ENCODE data around the gene GPR52.
A peak's percentile ranks its signal among the peaks of the same experiment; 100 is the strongest.

Gene GPR52

GRCh38 chr1:174413632-174414031, 34.1 kb upstream of the GPR52 start:
- TF ChIP-seq POU2F2 (IDR thresholded peaks at IDR 0.05; ENCODE audit: low read depth, low read length) (no peak), POLR2A (IDR thresholded peaks at IDR 0.05; ENCODE audit: low read depth, low read length) (no peak), SPI1 (IDR thresholded peaks at IDR 0.05; ENCODE audit: low read depth, low read length) (no peak), POLR2AphosphoS5 (IDR thresholded peaks at IDR 0.05; ENCODE audit: low read depth, low read length) (no peak), PAX5 (IDR thresholded peaks at IDR 0.05; ENCODE audit: insufficient read depth, low read length, severe bottlenecking) (no peak), TAF1 (IDR thresholded peaks at IDR 0.05; ENCODE audit: low read depth, low read length) (no peak)
- no peak for DNase-seq (ENCODE audit: insufficient read length, low spot score)
- no peak for FAIRE-seq

DNA sequence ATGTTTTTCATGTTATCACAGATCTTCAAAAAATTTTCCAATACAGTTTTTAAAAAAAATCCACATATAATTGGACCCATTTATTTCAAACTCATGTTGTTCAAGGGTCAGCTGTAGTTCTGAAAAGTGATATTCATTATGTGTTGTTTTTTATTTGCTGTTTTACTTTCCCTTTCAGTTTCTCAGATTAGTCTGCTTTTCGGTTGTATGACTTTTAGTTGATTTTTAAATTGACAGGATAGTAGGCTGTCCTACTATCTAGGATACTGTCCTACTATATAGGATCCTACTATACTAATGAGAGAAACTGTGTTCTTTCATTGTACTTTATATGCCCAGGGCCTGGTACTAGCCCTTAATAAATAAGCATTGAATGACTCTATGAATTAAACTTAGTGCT, 33.6 kb upstream of the GPR52 start:
- no peak for TF ChIP-seq POLR2A (IDR thresholded peaks at IDR 0.05; ENCODE audit: low read depth, low read length)
- no peak for TF ChIP-seq SPI1 (IDR thresholded peaks at IDR 0.05; ENCODE audit: low read depth, low read length)
- no peak for TF ChIP-seq PAX5 (IDR thresholded peaks at IDR 0.05; ENCODE audit: insufficient read depth, low read length, severe bottlenecking)
- no peak for TF ChIP-seq POU2F2 (IDR thresholded peaks at IDR 0.05; ENCODE audit: low read depth, low read length)
- no peak for TF ChIP-seq TAF1 (IDR thresholded peaks at IDR 0.05; ENCODE audit: low read depth, low read length)
- no peak for TF ChIP-seq POLR2AphosphoS5 (IDR thresholded peaks at IDR 0.05; ENCODE audit: low read depth, low read length)
- DNase-seq (ENCODE audit: insufficient read length, low spot score) = no peak
- FAIRE-seq = no peak

DNA sequence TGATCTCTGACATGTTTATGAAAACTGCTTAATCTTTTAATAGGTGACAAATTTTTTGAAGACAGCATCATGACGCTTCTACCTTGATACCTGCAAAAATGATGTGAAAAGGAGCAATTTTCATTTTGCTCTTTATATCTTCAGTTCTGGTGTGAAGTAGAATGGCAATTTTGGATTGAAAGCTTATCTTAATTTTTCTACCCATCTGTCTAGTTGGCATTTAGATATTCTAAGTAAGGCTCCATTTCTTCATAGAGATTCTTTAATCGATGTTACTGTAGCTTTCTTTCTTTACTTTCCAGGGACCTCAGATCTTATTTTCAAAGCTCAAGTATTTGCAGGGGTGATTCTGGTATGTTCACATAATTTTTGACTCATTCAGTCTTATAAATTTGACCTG, 32.3 kb upstream of the GPR52 start:
- FAIRE-seq = no peak
- TF ChIP-seq TAF1 (IDR thresholded peaks at IDR 0.05; ENCODE audit: low read depth, low read length) = no peak
- no peak for TF ChIP-seq POLR2AphosphoS5 (IDR thresholded peaks at IDR 0.05; ENCODE audit: low read depth, low read length)
- TF ChIP-seq POLR2A (IDR thresholded peaks at IDR 0.05; ENCODE audit: low read depth, low read length) = no peak
- no peak for TF ChIP-seq PAX5 (IDR thresholded peaks at IDR 0.05; ENCODE audit: insufficient read depth, low read length, severe bottlenecking)
- no peak for TF ChIP-seq SPI1 (IDR thresholded peaks at IDR 0.05; ENCODE audit: low read depth, low read length)
- no peak for TF ChIP-seq POU2F2 (IDR thresholded peaks at IDR 0.05; ENCODE audit: low read depth, low read length)
- DNase-seq (ENCODE audit: insufficient read length, low spot score) = no peak

DNA sequence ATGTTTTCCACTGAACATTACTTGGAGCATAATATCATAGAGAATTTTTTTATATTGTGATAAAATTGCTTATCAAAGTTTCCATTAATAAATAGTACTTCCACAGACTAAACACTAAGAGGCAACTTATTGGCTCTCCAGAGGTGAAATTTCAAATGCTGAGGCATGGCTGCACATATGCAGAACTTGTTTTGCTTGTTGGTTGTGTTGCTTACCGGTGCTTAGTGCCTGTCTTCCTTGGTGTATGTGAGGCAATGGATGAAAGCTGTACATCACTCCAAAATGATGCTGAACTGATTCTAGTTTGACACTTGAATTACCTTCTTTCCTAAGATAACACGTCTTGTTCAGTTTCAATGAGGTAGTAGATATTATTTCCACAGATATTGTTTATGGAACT, 29.8 kb upstream of the GPR52 start:
- peak; percentile 28 for FAIRE-seq
- TF ChIP-seq SPI1 (IDR thresholded peaks at IDR 0.05; ENCODE audit: low read depth, low read length) (no peak), POU2F2 (IDR thresholded peaks at IDR 0.05; ENCODE audit: low read depth, low read length) (no peak)
- no peak for DNase-seq (ENCODE audit: insufficient read length, low spot score)

DNA sequence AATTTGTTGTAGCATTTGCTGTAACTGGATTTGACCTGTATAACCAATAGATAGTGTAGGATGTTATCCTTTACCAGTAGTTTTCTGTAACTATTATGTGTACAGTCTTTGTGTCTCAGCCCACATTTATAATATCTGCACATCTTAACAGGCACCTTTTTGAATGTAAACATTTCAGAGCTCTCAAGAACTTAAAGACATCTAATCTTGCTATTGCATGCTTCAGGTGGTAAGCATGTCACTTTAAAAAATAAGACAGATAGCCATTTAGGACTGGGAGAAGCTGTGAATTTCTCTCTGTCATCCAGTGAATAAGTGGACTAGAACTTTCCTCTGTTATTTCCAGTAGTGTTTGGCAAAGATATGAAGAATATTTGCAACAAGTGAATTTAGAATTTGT, 22.6 kb upstream of the GPR52 start:
- DNase-seq (ENCODE audit: insufficient read length, low spot score) = no peak
- TF ChIP-seq SPI1 (IDR thresholded peaks at IDR 0.05; ENCODE audit: low read depth, low read length) (no peak), POU2F2 (IDR thresholded peaks at IDR 0.05; ENCODE audit: low read depth, low read length) (no peak), POLR2A (IDR thresholded peaks at IDR 0.05; ENCODE audit: low read depth, low read length) (no peak), TAF1 (IDR thresholded peaks at IDR 0.05; ENCODE audit: low read depth, low read length) (no peak), PAX5 (IDR thresholded peaks at IDR 0.05; ENCODE audit: insufficient read depth, low read length, severe bottlenecking) (no peak), POLR2AphosphoS5 (IDR thresholded peaks at IDR 0.05; ENCODE audit: low read depth, low read length) (no peak)
- peak; percentile 5 for FAIRE-seq

DNA sequence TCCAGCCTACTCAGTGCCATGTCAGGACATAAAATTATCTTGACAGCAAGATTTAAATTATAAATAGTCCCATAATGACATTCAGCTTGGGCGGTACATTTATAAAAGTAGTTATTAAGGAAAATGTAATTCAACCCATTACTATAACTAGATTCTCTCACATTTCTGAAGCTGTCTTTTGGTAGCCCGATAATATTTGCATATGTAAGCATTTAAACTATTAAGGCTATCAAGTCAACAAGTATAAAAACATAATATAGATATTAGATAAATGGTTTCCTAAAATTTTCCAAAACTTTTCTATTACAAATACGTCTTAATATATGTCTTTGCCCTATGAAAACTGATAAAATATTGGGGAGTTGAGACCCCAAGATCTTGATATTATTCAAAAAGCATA, 21.6 kb upstream of the GPR52 start:
- FAIRE-seq = no peak

GRCh38 chr1:174428033-174428432, 19.7 kb upstream of the GPR52 start:
- DNase-seq (ENCODE audit: insufficient read length, low spot score) (no peak), FAIRE-seq (peak; percentile 33)
- TF ChIP-seq SPI1 (IDR thresholded peaks at IDR 0.05; ENCODE audit: low read depth, low read length) (no peak), TAF1 (IDR thresholded peaks at IDR 0.05; ENCODE audit: low read depth, low read length) (no peak), POU2F2 (IDR thresholded peaks at IDR 0.05; ENCODE audit: low read depth, low read length) (no peak), POLR2AphosphoS5 (IDR thresholded peaks at IDR 0.05; ENCODE audit: low read depth, low read length) (no peak), PAX5 (IDR thresholded peaks at IDR 0.05; ENCODE audit: insufficient read depth, low read length, severe bottlenecking) (no peak), POLR2A (IDR thresholded peaks at IDR 0.05; ENCODE audit: low read depth, low read length) (no peak)

More for the DNA sequence above, 21.6 kb upstream of the GPR52 start:
- DNase-seq (ENCODE audit: insufficient read length, low spot score) = no peak
- TF ChIP-seq TAF1 (IDR thresholded peaks at IDR 0.05; ENCODE audit: low read depth, low read length) (no peak), POU2F2 (IDR thresholded peaks at IDR 0.05; ENCODE audit: low read depth, low read length) (no peak), SPI1 (IDR thresholded peaks at IDR 0.05; ENCODE audit: low read depth, low read length) (no peak), POLR2AphosphoS5 (IDR thresholded peaks at IDR 0.05; ENCODE audit: low read depth, low read length) (no peak), POLR2A (IDR thresholded peaks at IDR 0.05; ENCODE audit: low read depth, low read length) (no peak), PAX5 (IDR thresholded peaks at IDR 0.05; ENCODE audit: insufficient read depth, low read length, severe bottlenecking) (no peak)

DNA sequence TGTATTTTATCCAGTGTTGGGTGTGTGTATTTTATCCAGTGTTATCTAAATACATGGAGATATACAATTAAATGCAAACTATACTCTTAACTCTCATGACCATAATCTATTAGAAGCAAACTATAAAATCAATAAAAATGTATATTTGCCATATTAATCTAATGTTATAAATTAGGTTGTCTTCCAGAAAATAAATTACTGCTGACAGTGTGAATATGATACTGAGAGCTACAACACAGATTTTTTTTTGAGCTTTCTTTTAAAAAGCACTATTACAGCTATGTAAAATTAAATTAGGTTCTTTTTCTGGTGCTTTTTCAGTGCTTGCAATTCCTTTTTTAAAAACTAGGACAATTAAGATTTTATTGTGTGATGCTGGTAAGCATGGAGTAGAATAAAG, 19.0 kb upstream of the GPR52 start:
- FAIRE-seq (no peak), DNase-seq (ENCODE audit: insufficient read length, low spot score) (no peak)
- no peak for TF ChIP-seq POLR2AphosphoS5 (IDR thresholded peaks at IDR 0.05; ENCODE audit: low read depth, low read length)
- no peak for TF ChIP-seq POLR2A (IDR thresholded peaks at IDR 0.05; ENCODE audit: low read depth, low read length)
- no peak for TF ChIP-seq TAF1 (IDR thresholded peaks at IDR 0.05; ENCODE audit: low read depth, low read length)
- no peak for TF ChIP-seq SPI1 (IDR thresholded peaks at IDR 0.05; ENCODE audit: low read depth, low read length)
- TF ChIP-seq PAX5 (IDR thresholded peaks at IDR 0.05; ENCODE audit: insufficient read depth, low read length, severe bottlenecking) = no peak
- no peak for TF ChIP-seq POU2F2 (IDR thresholded peaks at IDR 0.05; ENCODE audit: low read depth, low read length)

DNA sequence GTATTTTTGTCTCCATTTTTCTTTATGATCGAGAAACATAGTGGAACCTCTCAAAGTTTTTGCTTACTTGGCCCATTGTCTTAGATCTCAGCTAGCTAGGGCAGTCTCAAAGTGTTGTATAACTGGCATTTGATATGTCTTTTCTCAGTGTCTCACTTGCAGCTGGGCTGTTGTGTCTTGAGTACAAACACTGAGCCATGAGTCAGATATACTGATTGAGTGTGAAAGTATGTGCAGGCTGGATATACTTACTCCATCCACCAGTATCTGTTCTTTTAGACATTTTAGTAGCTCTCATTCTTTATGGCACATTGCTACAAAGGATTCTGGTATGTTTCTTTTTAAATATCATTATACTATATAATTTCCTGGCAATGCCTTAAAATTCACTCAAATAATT, 14.3 kb upstream of the GPR52 start:
- TF ChIP-seq TAF1 (IDR thresholded peaks at IDR 0.05; ENCODE audit: low read depth, low read length) (no peak), PAX5 (IDR thresholded peaks at IDR 0.05; ENCODE audit: insufficient read depth, low read length, severe bottlenecking) (no peak), POU2F2 (IDR thresholded peaks at IDR 0.05; ENCODE audit: low read depth, low read length) (no peak), POLR2A (IDR thresholded peaks at IDR 0.05; ENCODE audit: low read depth, low read length) (no peak), SPI1 (IDR thresholded peaks at IDR 0.05; ENCODE audit: low read depth, low read length) (no peak), POLR2AphosphoS5 (IDR thresholded peaks at IDR 0.05; ENCODE audit: low read depth, low read length) (no peak)
- DNase-seq (ENCODE audit: insufficient read length, low spot score) (no peak), FAIRE-seq (no peak)

DNA sequence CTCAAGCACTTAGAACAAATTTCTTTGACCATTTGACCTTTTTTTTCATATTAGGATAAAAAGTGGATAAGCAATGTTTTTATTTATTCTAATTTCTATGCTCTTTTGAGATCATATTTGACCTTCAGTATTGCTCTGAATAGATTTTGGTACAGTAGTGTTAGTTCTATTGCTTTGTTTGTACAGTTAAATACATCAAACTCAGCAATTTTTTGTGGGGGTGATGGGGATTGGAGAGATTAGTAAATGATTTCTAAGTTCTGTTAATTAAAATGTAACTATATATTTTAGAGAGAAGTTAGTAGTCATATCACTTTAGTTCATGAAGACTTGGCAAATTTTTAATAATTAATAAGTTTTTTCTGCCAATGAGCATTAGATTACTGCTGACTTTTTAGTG, 2.4 kb upstream of the GPR52 start:
- FAIRE-seq (no peak), DNase-seq (ENCODE audit: insufficient read length, low spot score) (no peak)
- TF ChIP-seq POLR2AphosphoS5 (IDR thresholded peaks at IDR 0.05; ENCODE audit: low read depth, low read length) (no peak), TAF1 (IDR thresholded peaks at IDR 0.05; ENCODE audit: low read depth, low read length) (no peak), SPI1 (IDR thresholded peaks at IDR 0.05; ENCODE audit: low read depth, low read length) (no peak), PAX5 (IDR thresholded peaks at IDR 0.05; ENCODE audit: insufficient read depth, low read length, severe bottlenecking) (no peak), POU2F2 (IDR thresholded peaks at IDR 0.05; ENCODE audit: low read depth, low read length) (no peak), POLR2A (IDR thresholded peaks at IDR 0.05; ENCODE audit: low read depth, low read length) (no peak)

All from GM12891 (cell line).